Body of pancreas (tissue), 4 donors: Measurements from ENCODE around the gene MON1B. TPM values are rescaled to one million over a fixed set of nuclear protein-coding genes. Genes with fewer than 3 reads are reported as not detected.
"Not testable (repeated sequence)": the region's sequence is repeated elsewhere in the genome, so short reads cannot be mapped to it uniquely, and the experiment has no call there.

Experiments
- ATAC-seq: fragments of 150-250 bp; one replicate; pipeline ENCODE4 v1.9.1; 2016
- DNase-seq, 4 donors: peaks; one replicate each; pipeline ENCODE4 v3.0.0-alpha.2; 2019
- H3K27ac ChIP-seq, 4 donors: fragments of 200-600 bp; sonication (generic); 1 replicate in 3 of 4; 2 replicates in 1 of 4; pipeline versions ENCODE4 v1.5.1 to v1.6.1; 2016 to 2019; ENCODE audit warnings: mild to moderate bottlenecking in 1 of 4, mixed read lengths in 1 of 4, moderate library complexity in 1 of 4
- H3K27me3 ChIP-seq, 2 donors: fragments of 200-600 bp; sonication (generic); one replicate each; pipeline ENCODE4 v1.6.0; 2016; ENCODE audit warnings: mild to moderate bottlenecking in 1 of 2
- H3K36me3 ChIP-seq, 2 donors: fragments of 200-600 bp; sonication (generic); replicated peaks in 1 of 2; 2 replicates each; pipeline ENCODE4 v1.5.1; 2016; ENCODE audit warnings: low read depth in 2 of 2; ENCODE audit not compliant: insufficient read depth in 1 of 2
- H3K4me1 ChIP-seq: fragments of 200-600 bp; sonication (generic); one replicate; pipeline ENCODE4 v1.6.0; 2016
- H3K4me3 ChIP-seq, 2 donors: fragments of 200-600 bp; sonication (generic); 1 replicate in 1 of 2; 2 replicates in 1 of 2; pipeline ENCODE4 v1.5.1; 2016 to 2019
- H3K9me3 ChIP-seq, 3 donors: fragments of 200-600 bp; sonication (generic); 1 replicate in 2 of 3; 2 replicates in 1 of 3; pipeline ENCODE4 v1.5.1; 2016
- CTCF ChIP-seq, 7 experiments: fragments of 450-650 bp in 4 of 7; fragments of 200-600 bp in 3 of 7; sonication (generic) in 3 of 7; IDR thresholded peaks; one replicate each; pipeline ENCODE4 v1.5.1; 2016 to 2019; ENCODE audit warnings: antibody characterized with exemption in 7 of 7
- POLR2A ChIP-seq, 3 donors: fragments of 450-650 bp; IDR thresholded peaks; one replicate each; pipeline ENCODE4 v1.6.1; 2016; ENCODE audit warnings: antibody characterized with exemption in 3 of 3, mild to moderate bottlenecking in 2 of 3
- WGBS, 2 donors: methylation state at CpG; one replicate each; pipeline ENCODE4 v1.1.5; 2017; 5-methylcytosine and 5-hydroxymethylcytosine counted together
- intact Hi-C: fragments of 100-400 bp; cut with DNase I; formaldehyde crosslinking; loops from one replicate; pipeline ENCODE4 v1.15.1; 2023
- total RNA-seq, 2 donors: library from RNA; depleted of rRNA; stranded (reverse); fragments of >200 nt; gene quantifications; one replicate each; pipeline ENCODE4 v1.1.0, GENCODE V29; 2016

Gene MON1B
- total RNA-seq, 2 donors from 2014 or later, result 15.6 to 22.4 TPM

- TF ChIP-seq CTCF (IDR thresholded peaks at IDR 0.05), result no peak
- TF ChIP-seq POLR2A (IDR thresholded peaks at IDR 0.05), result no peak
Measured at GRCh38 chr16:77158293-77158692, 32.7 kb upstream of the MON1B start.

GRCh38 chr16:77165006-77165405, 26.0 kb upstream of the MON1B start:
- DNase-seq (no peak), ATAC-seq (no peak)
- Histone ChIP-seq H3K36me3 (no peaks in the 10 kb centered on the region), H3K27me3 (no peaks in the 10 kb centered on the region), H3K27ac (no peak overlapping the region), H3K9me3 (no peaks in the 10 kb centered on the region), H3K4me3 (no peak overlapping the region), H3K4me1 (no peaks in the 10 kb centered on the region)
- 68 to 74% methylated on average over 2 of the region's 2 CpGs for WGBS, 2 donors
- intact Hi-C loops, result no loop called here
- TF ChIP-seq POLR2A (IDR thresholded peaks at IDR 0.05) (no peak), CTCF (IDR thresholded peaks at IDR 0.05) (no peak)

More at GRCh38 chr16:77158293-77158692, 32.7 kb upstream of the MON1B start:
- no peaks in the 10 kb centered on the region for H3K27me3 ChIP-seq
- WGBS, 2 donors, result 87 to 92% methylated on average over 6 of the region's 6 CpGs
- no peak overlapping the region for H3K27ac ChIP-seq
- H3K4me1 ChIP-seq, result no peaks in the 10 kb centered on the region
- no peaks in the 10 kb centered on the region for H3K9me3 ChIP-seq
- intact Hi-C loops, result no loop called here
- no peak overlapping the region for H3K4me3 ChIP-seq
- ATAC-seq (no peak), DNase-seq (no peak)
- H3K36me3 ChIP-seq, result no peaks in the 10 kb centered on the region

GRCh38 chr16:77165536-77166236, 25.3 kb upstream of the MON1B start:
- H3K27ac ChIP-seq, H3K9me3 ChIP-seq, ATAC-seq, H3K4me1 ChIP-seq, DNase-seq, H3K36me3 ChIP-seq, H3K4me3 ChIP-seq, intact Hi-C loops, H3K27me3 ChIP-seq: not testable (repeated sequence)
- 70 to 76% methylated on average over 9 of the region's 9 CpGs for WGBS, 2 donors

- no peak for TF ChIP-seq CTCF (IDR thresholded peaks at IDR 0.05)
- TF ChIP-seq POLR2A (IDR thresholded peaks at IDR 0.05), result no peak
- H3K4me3 ChIP-seq, result no peak overlapping the region
- no peak for DNase-seq
- no peaks in the 10 kb centered on the region for H3K36me3 ChIP-seq
- no peaks in the 10 kb centered on the region for H3K4me1 ChIP-seq
- H3K27me3 ChIP-seq, result no peaks in the 10 kb centered on the region
- intact Hi-C loops, result no loop called here
- H3K9me3 ChIP-seq, result no peaks in the 10 kb centered on the region
- H3K27ac ChIP-seq, result no peak overlapping the region
- 49 to 57% methylated on average over 2 of the region's 2 CpGs for WGBS, 2 donors
- ATAC-seq, result no peak
Measured at GRCh38 chr16:77166726-77167125, 24.3 kb upstream of the MON1B start.

- Histone ChIP-seq H3K4me1 (no peaks in the 10 kb centered on the region), H3K36me3 (no peaks in the 10 kb centered on the region), H3K9me3 (no peaks in the 10 kb centered on the region), H3K4me3 (no peak overlapping the region), H3K27me3 (no peaks in the 10 kb centered on the region), H3K27ac (no peak overlapping the region)
- ATAC-seq (no peak), DNase-seq (no peak)
- intact Hi-C loops, result no loop called here
- TF ChIP-seq POLR2A (IDR thresholded peaks at IDR 0.05), result no peak
- TF ChIP-seq CTCF (IDR thresholded peaks at IDR 0.05), result no peak
- 51 to 71% methylated on average over 4 of the region's 4 CpGs for WGBS, 2 donors
Measured at GRCh38 chr16:77168901-77169300, 22.1 kb upstream of the MON1B start.
